H9 (cell line): ENCODE results near the gene MED15. TPM values are rescaled to one million over a fixed set of nuclear protein-coding genes. Genes with fewer than 3 reads are reported as not detected.
A peak's percentile ranks its signal among the peaks of the same experiment; 100 is the strongest.
"Not testable (repeated sequence)": the region's sequence is repeated elsewhere in the genome, so short reads cannot be mapped to it uniquely, and the experiment has no call there.

Experiments
- DNase-seq: peaks from one replicate; pipeline ENCODE4 v3.0.0-alpha.2; 2017
- H2AFZ ChIP-seq: one replicate; pipeline ENCODE4 v1.6.1; 2013; ENCODE audit warnings: mild to moderate bottlenecking, low read length, control low read depth, moderate library complexity
- H2AK5ac ChIP-seq: 2 replicates; pipeline ENCODE4 v1.6.1; 2013; ENCODE audit warnings: low read length, control low read depth, mixed read lengths; ENCODE audit not compliant: insufficient read length
- H2BK120ac ChIP-seq: one replicate; pipeline ENCODE4 v1.6.1; 2013; ENCODE audit warnings: low read depth, mild to moderate bottlenecking, low read length, control low read depth, inconsistent platforms; ENCODE audit not compliant: poor library complexity, severe bottlenecking
- H2BK12ac ChIP-seq: 2 replicates; pipeline ENCODE4 v1.6.1; 2013; ENCODE audit warnings: low read length, control low read depth, mixed read lengths, low read depth; ENCODE audit not compliant: insufficient read length
- H2BK15ac ChIP-seq: 2 replicates; pipeline ENCODE4 v1.6.1; 2013; ENCODE audit warnings: low read depth, low read length, control low read depth
- H2BK20ac ChIP-seq: one replicate; pipeline ENCODE4 v1.6.1; 2013; ENCODE audit warnings: low read depth, mild to moderate bottlenecking, low read length, control low read depth, inconsistent platforms; ENCODE audit not compliant: poor library complexity, severe bottlenecking
- H2BK5ac ChIP-seq: 2 replicates; pipeline ENCODE4 v1.6.1; 2013; ENCODE audit warnings: low read length, control low read depth, mixed read lengths; ENCODE audit not compliant: insufficient read length
- H3K14ac ChIP-seq: 2 replicates; pipeline ENCODE4 v1.6.1; 2013; ENCODE audit warnings: low read length, control low read depth; ENCODE audit not compliant: insufficient read depth
- H3K18ac ChIP-seq: 2 replicates; pipeline ENCODE4 v1.6.1; 2013; ENCODE audit warnings: low read depth, mild to moderate bottlenecking, mixed read lengths, low read length, control low read depth; ENCODE audit not compliant: insufficient read length
- H3K23ac ChIP-seq: 2 replicates; pipeline ENCODE4 v1.6.1; 2013; ENCODE audit warnings: low read length, control low read depth, mixed read lengths, low read depth; ENCODE audit not compliant: insufficient read length
- H3K23me2 ChIP-seq: 2 replicates; pipeline ENCODE4 v1.6.1; 2013; ENCODE audit warnings: low read depth, mild to moderate bottlenecking, mixed read lengths, low read length, control low read depth; ENCODE audit not compliant: insufficient read length, poor library complexity, severe bottlenecking
- H3K27ac ChIP-seq: 2 replicates; pipeline ENCODE4 v1.5.1; 2013; ENCODE audit warnings: low read length, control low read depth, mixed read lengths, low read depth; ENCODE audit not compliant: insufficient read length
- H3K27me3 ChIP-seq: 2 replicates; pipeline ENCODE4 v1.6.1; 2013; ENCODE audit warnings: low read length, control low read depth, inconsistent platforms; ENCODE audit not compliant: insufficient read depth
- H3K4ac ChIP-seq: 2 replicates; pipeline ENCODE4 v1.6.1; 2013; ENCODE audit warnings: low read depth, mild to moderate bottlenecking, control low read depth, inconsistent platforms, low read length, moderate library complexity
- H3K4me1 ChIP-seq: 2 replicates; pipeline ENCODE4 v1.6.1; 2013; ENCODE audit warnings: low read length, control low read depth, inconsistent platforms; ENCODE audit not compliant: insufficient read depth
- H3K4me2 ChIP-seq: 2 replicates; pipeline ENCODE4 v1.6.1; 2013; ENCODE audit warnings: low read length, control low read depth, mixed read lengths; ENCODE audit not compliant: insufficient read length, insufficient read depth
- H3K56ac ChIP-seq: 2 replicates; pipeline ENCODE4 v1.6.1; 2013; ENCODE audit warnings: low read depth, mild to moderate bottlenecking, mixed read lengths, low read length, control low read depth; ENCODE audit not compliant: insufficient read length
- H3K79me1 ChIP-seq: 2 replicates; pipeline ENCODE4 v1.6.1; 2013; ENCODE audit warnings: low read depth, mild to moderate bottlenecking, moderate library complexity, low read length, control low read depth, inconsistent platforms; ENCODE audit not compliant: insufficient read depth, poor library complexity, severe bottlenecking
- H3K79me2 ChIP-seq: 2 replicates; pipeline ENCODE4 v1.6.1; 2013; ENCODE audit warnings: low read length, control low read depth, inconsistent platforms; ENCODE audit not compliant: insufficient read depth
- H3K9ac ChIP-seq: 2 replicates; pipeline ENCODE4 v1.6.1; 2013; ENCODE audit warnings: low read length, control low read depth, mixed read lengths; ENCODE audit not compliant: insufficient read length; ENCODE audit errors: extremely low read depth
- H3K9me3 ChIP-seq: one replicate; pipeline ENCODE4 v1.6.1; 2013; ENCODE audit warnings: low read depth, low read length, inconsistent platforms; ENCODE audit not compliant: control insufficient read depth
- H3T11ph ChIP-seq: one replicate; pipeline ENCODE4 v1.6.1; 2013; ENCODE audit warnings: mild to moderate bottlenecking, low read length, control low read depth, inconsistent platforms
- H4K20me1 ChIP-seq: one replicate; pipeline ENCODE4 v1.6.1; 2013; ENCODE audit not compliant: control insufficient read depth, insufficient read length, insufficient read depth
- H4K5ac ChIP-seq: 2 replicates; pipeline ENCODE4 v1.6.1; 2013; ENCODE audit warnings: low read depth, mild to moderate bottlenecking, mixed read lengths, low read length, control low read depth; ENCODE audit not compliant: insufficient read length
- H4K8ac ChIP-seq: replicated peaks from 2 replicates; pipeline ENCODE4 v1.6.1; 2013; ENCODE audit warnings: low read length, control low read depth, mixed read lengths, low read depth; ENCODE audit not compliant: insufficient read length
- H4K91ac ChIP-seq: 2 replicates; pipeline ENCODE4 v1.6.1; 2013; ENCODE audit warnings: low read depth, mild to moderate bottlenecking, moderate library complexity, mixed read lengths, low read length, control low read depth; ENCODE audit not compliant: insufficient read length
- H3K27ac Mint-ChIP-seq, 3 experiments: 2 replicates in 2 of 3; 3 replicates in 1 of 3; pipeline ENCODE4 v1.8.0; 2020 to 2021; ENCODE audit warnings: mixed read lengths in 3 of 3, mild to moderate bottlenecking in 1 of 3, moderate library complexity in 1 of 3
- H3K27me3 Mint-ChIP-seq: 2 replicates; pipeline ENCODE4 v1.8.0; 2021; ENCODE audit warnings: low read depth, mild to moderate bottlenecking, moderate library complexity, mixed read lengths
- H3K36me3 Mint-ChIP-seq, 3 experiments: 2 replicates in 2 of 3; 3 replicates in 1 of 3; pipeline ENCODE4 v1.8.0; 2020 to 2021; ENCODE audit warnings: low read depth in 3 of 3, mixed read lengths in 3 of 3; ENCODE audit not compliant: insufficient read depth in 1 of 3
- H3K4me1 Mint-ChIP-seq, 2 experiments: 2 replicates each; pipeline ENCODE4 v1.8.0; 2020; ENCODE audit warnings: mixed read lengths in 2 of 2
- H3K4me3 Mint-ChIP-seq, 2 experiments: 2 replicates in 1 of 2; 3 replicates in 1 of 2; pipeline ENCODE4 v1.8.0; 2020 to 2021; ENCODE audit warnings: mild to moderate bottlenecking in 2 of 2, mixed read lengths in 2 of 2, moderate library complexity in 1 of 2
- H3K9me3 Mint-ChIP-seq, 2 experiments: 2 replicates in 1 of 2; 3 replicates in 1 of 2; pipeline ENCODE4 v1.8.0; 2020; ENCODE audit warnings: mild to moderate bottlenecking in 2 of 2, mixed read lengths in 2 of 2, moderate library complexity in 1 of 2
- CTCF ChIP-seq: fragments of 200-600 bp; sonication (generic); conservative IDR thresholded peaks from 3 replicates; pipeline ENCODE4 v1.8.0; 2021; ENCODE audit warnings: antibody characterized with exemption, mild to moderate bottlenecking
- WGBS: extraction: QIAGEN DNeasy Blood & Tissue Kit; methylation state at CpG from one replicate; pipeline ENCODE4 v1.1.7; 2013; ENCODE audit warnings: missing lambda C conversion rate, low lambda C conversion rate, mixed read lengths; ENCODE audit not compliant: insufficient read length; ENCODE audit errors: extremely low coverage; 5-methylcytosine and 5-hydroxymethylcytosine counted together
- total RNA-seq: library from RNA; stranded (reverse); gene quantifications from 2 replicates; pipeline ENCODE4 v1.2.1, GENCODE V29; 2021

MED15 gene
- total RNA-seq, 1 experiment from 2014 or later: 47.4 TPM

- H3T11ph ChIP-seq: no peak overlapping the region
- H2AK5ac ChIP-seq: no peak overlapping the region
- no peaks in the 10 kb centered on the region; a peak in 1 of 5 replicates for H3K9me3 Mint-ChIP-seq
- H3K27ac ChIP-seq: no peak overlapping the region
- H3K27ac Mint-ChIP-seq: no peak overlapping the region
- H3K27me3 Mint-ChIP-seq: peaks cover 2% of the 10 kb centered on the region
- H3K4ac ChIP-seq: no peak overlapping the region
- H2BK15ac ChIP-seq: no peak overlapping the region
- H2BK20ac ChIP-seq: no peak overlapping the region
- H4K8ac ChIP-seq: no peak overlapping the region
- no peak overlapping the region for H2BK5ac ChIP-seq
- H3K4me1 ChIP-seq: peaks cover 7% of the 10 kb centered on the region; the same call in 1 of the 2 replicates
- DNase-seq: no peak
- no peaks in the 10 kb centered on the region for H3K27me3 ChIP-seq
- H3K36me3 Mint-ChIP-seq: no peaks in the 10 kb centered on the region
- H3K14ac ChIP-seq: no peak overlapping the region
- H3K9me3 ChIP-seq: no peaks in the 10 kb centered on the region
- H4K20me1 ChIP-seq: no peaks in the 10 kb centered on the region
- H3K9ac ChIP-seq: no peak overlapping the region
- no peak for TF ChIP-seq CTCF
- H3K79me1 ChIP-seq: no peaks in the 10 kb centered on the region
- H2AFZ ChIP-seq: no peak overlapping the region
- H2BK120ac ChIP-seq: no peak overlapping the region
- H3K56ac ChIP-seq: no peak overlapping the region
- no CpG with 5 or more reads among the region's 13 CpGs for WGBS
- peak overlapping the region; percentile 94 for H3K4me3 Mint-ChIP-seq
- no peak overlapping the region for H4K91ac ChIP-seq
- H4K5ac ChIP-seq: no peak overlapping the region
- no peak overlapping the region for H3K23ac ChIP-seq
- peak overlapping the region; percentile 89 for H3K4me2 ChIP-seq
- peaks cover 41 to 43% of the 10 kb centered on the region in 2 experiments for H3K4me1 Mint-ChIP-seq
- H2BK12ac ChIP-seq: no peak overlapping the region
- H3K23me2 ChIP-seq: peaks cover 8% of the 10 kb centered on the region
- peaks cover 17% of the 10 kb centered on the region; the same call in 1 of the 2 replicates for H3K79me2 ChIP-seq
- H3K18ac ChIP-seq: no peak overlapping the region
Observed at GRCh38 chr22:20506543-20507252, 712 bp upstream of the MED15 start.

GRCh38 chr22:20508067-20508755 is 801 bp downstream of the MED15 start:
- H3K36me3 Mint-ChIP-seq, H2BK20ac ChIP-seq, H4K20me1 ChIP-seq, H3K9me3 ChIP-seq, H3K14ac ChIP-seq, H3K27me3 Mint-ChIP-seq, H3K27ac ChIP-seq, H2BK12ac ChIP-seq, H3K4ac ChIP-seq, DNase-seq, H4K91ac ChIP-seq, H3T11ph ChIP-seq, H3K23me2 ChIP-seq, H4K5ac ChIP-seq, H2AK5ac ChIP-seq, H3K9me3 Mint-ChIP-seq, H3K18ac ChIP-seq, H2BK15ac ChIP-seq, H3K79me1 ChIP-seq, H3K56ac ChIP-seq, H3K23ac ChIP-seq, H2BK5ac ChIP-seq, H3K4me1 ChIP-seq, H3K27me3 ChIP-seq, H2BK120ac ChIP-seq, H4K8ac ChIP-seq: not testable (repeated sequence)
- peaks cover 41 to 47% of the 10 kb centered on the region in 2 experiments for H3K4me1 Mint-ChIP-seq
- H3K4me3 Mint-ChIP-seq: peak overlapping the region; percentile 94
- peak overlapping the region; percentile 52 to 97 (median 84); a peak in 5 of 7 replicates for H3K27ac Mint-ChIP-seq
- Histone ChIP-seq H2AFZ (peak overlapping the region; percentile 60), H3K4me2 (peak overlapping the region; percentile 89), H3K9ac (peak overlapping the region; percentile 84), H3K79me2 (peaks cover 21% of the 10 kb centered on the region; the same call in 1 of the 2 replicates)
- WGBS: no CpG with 5 or more reads among the region's 21 CpGs
